SK-N-SH (cell line): ENCODE measurements around the gene SWAP70.

Experiments
- CTCF ChIP-seq: fragments of 200-600 bp; sonication (generic); IDR thresholded peaks from 2 replicates; pipeline ENCODE4 v1.6.1; 2017; ENCODE audit warnings: antibody characterized with exemption, mild to moderate bottlenecking, moderate library complexity
- EZH2phosphoT487 ChIP-seq: fragments of 200-600 bp; sonication (generic); IDR thresholded peaks from 2 replicates; pipeline ENCODE4 v1.6.1; 2017; ENCODE audit warnings: low read depth, mixed run types, mild to moderate bottlenecking, antibody characterized with exemption, moderate library complexity, borderline replicate concordance
- GABPA ChIP-seq: IDR thresholded peaks from 2 replicates; pipeline ENCODE4 v1.4.0; 2012; ENCODE audit warnings: low read depth, mild to moderate bottlenecking
- MXI1 ChIP-seq: IDR thresholded peaks from 2 replicates; pipeline ENCODE4 v1.6.1; 2012; ENCODE audit warnings: mild to moderate bottlenecking, low read depth, low read length, improper control_type of control experiment
- RXRA ChIP-seq: IDR thresholded peaks from 2 replicates; pipeline ENCODE4 v1.4.0; 2012; ENCODE audit warnings: low read depth, mild to moderate bottlenecking, borderline replicate concordance
- USF2 ChIP-seq: fragments of 150-350 bp; IDR thresholded peaks from 2 replicates; pipeline ENCODE4 v1.6.1; 2017; ENCODE audit warnings: antibody characterized with exemption, low read length, low read depth, borderline replicate concordance

GRCh38 chr11:9689721-9690120, 25.8 kb downstream of the SWAP70 start:
- no peak for TF ChIP-seq MXI1
- no peak for TF ChIP-seq USF2
- TF ChIP-seq CTCF = no peak
- no peak for TF ChIP-seq RXRA
- no peak for TF ChIP-seq GABPA
- TF ChIP-seq EZH2phosphoT487 = no peak
